GDM1 (cell line): ENCODE data around the gene CYP1A2.
"Not testable (repeated sequence)": the region's sequence is repeated elsewhere in the genome, so short reads cannot be mapped to it uniquely, and the experiment has no call there.

Experiments used
- DNase-seq: peaks from one replicate; lab custom pipeline; 2025; lab: John Stamatoyannopoulos, UW

The CYP1A2 gene

GRCh38 chr15:74777769-74778598 is 29.3 kb downstream of the CYP1A2 start:
- no peak for DNase-seq

GRCh38 chr15:74778599-74778970 is 29.9 kb downstream of the CYP1A2 start:
- no peak for DNase-seq

DNA sequence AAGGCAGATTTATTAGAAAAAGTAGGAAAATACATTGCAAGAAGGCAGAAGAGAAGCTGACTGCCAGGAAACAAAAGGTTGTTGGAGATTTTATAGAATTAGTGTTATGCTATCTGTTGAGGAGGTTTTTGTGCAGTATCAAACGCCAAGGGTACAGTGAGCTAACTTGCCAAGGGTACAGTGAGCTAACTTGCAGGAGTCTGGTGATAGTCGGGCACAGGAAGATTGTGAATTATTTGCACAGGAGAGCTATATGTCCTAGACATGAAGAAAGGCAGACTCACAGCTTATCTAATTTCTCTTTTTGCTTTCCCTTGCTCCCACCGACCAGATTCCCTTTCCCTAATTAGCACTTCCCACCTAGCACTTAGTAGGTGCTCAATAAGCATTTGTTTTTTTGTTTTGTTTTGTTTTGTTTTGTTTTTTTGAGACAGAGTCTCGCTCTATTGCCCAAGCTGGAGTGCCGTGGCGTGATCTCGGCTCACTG is 30.6 kb downstream of the CYP1A2 start:
- no peak for DNase-seq

- no peak for DNase-seq
These were observed 32.1 kb downstream of the CYP1A2 start for GRCh38 chr15:74780523-74781430.

GRCh38 chr15:74781431-74782258 is 33.0 kb downstream of the CYP1A2 start, which contains the start of gene CSK:
Gene CSK (plus strand): TSS chr15:74782080. CDS start chr15:74798298, 16,218 bp downstream.
- DNase-seq, result peak; percentile 72

DNA sequence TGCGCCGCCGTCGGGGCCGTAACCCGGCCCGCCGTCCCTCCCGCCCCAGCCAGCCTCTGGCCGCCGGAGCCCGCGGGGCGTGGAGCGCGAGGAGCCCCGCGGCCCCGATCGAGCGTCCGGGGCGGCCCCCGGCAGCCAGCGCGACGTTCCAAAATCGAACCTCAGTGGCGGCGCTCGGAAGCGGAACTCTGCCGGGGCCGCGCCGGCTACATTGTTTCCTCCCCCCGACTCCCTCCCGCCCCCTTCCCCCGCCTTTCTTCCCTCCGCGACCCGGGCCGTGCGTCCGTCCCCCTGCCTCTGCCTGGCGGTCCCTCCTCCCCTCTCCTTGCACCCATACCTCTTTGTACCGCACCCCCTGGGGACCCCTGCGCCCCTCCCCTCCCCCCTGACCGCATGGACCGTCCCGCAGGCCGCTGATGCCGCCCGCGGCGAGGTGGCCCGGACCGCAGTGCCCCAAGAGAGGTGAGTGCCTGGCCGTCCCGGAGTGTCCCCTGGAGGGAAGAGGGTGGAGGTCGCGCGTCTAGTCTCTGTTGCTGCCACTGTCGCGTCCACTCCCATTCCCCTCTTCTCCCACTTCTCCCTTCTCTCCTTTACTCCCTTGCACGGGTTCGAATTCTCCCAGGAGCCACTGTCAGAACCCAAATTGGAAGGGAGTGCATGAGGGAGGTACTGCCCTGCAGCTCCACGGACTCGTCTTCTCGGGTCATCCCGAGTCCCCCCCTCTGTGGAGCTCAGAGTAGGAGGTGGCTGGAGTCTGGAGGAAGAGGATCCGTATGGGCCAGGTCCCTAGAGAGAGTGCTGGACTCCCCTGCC is 33.8 kb downstream of the CYP1A2 start:
- peak; percentile 31 for DNase-seq

GRCh38 chr15:74783072-74783807 is 34.6 kb downstream of the CYP1A2 start:
- no peak for DNase-seq

DNA sequence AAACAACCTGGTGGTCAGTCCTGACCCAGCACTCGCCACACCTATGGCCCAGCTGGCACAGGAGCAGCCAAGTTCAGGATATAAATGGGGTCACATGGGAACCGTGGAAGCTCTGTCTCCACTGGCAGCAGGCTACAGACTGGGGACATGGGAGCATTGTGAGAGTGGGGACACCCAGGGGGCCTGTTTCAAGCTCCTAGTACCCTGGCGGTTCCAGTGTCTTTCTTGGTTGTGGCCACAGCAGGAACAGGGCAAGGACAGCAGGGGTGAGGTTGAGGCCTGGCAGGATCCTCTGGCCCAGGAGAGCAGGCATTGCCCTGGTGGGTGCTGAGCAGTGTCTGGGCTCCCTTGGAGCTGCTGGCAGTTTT is 35.1 kb downstream of the CYP1A2 start:
- no peak for DNase-seq

DNA sequence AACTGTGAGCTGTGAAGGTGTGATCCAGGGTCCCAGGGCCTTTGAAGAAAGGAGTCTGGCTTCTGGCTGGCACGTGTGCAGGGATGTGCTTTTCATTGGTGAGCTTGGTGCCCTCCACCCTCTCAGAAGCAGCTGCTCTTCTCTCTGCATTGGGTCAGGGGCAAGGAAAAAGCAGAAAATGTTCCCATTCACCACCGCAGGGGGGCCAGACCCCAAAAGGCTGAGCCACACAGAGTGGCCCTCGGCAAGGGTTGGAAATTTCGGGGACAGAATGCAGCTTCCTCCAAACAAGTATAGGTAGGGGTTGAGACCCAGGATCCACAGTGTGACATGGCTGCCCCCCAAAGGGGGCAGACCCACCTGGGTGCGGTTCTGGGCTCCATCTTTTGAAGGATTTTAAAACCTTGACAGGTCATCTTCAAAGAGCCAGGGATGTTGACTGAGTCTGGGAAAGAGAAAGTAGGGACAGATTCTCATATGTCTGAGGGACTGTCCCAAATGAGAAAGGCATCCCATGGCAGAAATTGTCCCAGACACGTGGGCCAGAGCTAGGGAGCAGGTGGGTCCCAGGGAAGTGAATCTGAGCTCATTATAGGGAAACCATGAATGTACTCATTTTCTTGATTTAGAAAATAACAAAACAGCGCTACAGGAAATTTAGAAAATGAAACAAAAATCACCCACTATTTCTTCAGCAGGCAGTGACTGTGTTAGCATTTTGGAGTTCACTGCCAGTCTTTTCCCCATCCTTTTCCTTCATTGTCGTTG is 36.0 kb downstream of the CYP1A2 start:
- no peak for DNase-seq

DNA sequence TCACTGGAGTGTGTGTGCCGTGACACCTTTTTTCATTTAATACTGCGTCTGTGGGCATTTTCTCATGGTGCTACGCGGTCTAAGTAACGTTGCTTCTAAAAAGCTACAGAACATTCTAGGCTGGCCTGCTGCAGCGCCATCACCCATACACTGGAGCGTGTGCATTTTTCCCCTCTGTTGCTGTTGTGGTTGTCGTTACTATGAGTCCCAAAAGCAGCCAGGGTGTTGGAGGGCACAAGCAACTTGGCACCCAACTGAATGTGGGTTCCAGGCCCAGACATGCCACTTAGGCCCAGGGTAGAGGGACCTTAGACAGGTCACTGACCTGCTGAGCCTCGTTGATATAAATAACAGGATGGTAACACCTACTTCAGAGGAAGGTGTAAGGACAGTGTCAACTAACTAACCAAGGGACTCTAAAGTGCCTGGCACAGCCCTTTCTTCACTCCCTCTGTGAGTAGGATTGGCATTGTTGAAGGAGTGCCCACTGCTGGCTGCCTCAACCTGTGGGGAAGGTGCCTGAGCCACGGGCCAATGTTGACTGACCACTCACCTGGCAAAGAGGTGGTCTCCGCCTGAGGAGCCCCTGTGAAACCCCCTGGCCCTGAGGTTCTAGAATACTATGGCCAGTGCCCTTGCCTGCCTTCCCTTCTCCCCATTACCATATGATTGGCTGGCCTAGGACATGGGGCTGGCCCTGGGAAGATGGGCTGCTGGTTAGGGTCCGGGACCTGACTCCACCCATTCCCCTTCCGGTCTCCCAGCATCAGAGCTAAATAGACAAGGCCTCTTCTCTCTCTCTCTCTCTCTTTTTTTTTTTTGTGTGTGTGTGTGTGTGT is 36.8 kb downstream of the CYP1A2 start:
- DNase-seq, result no peak

- not testable (repeated sequence) for DNase-seq
These were observed 37.4 kb downstream of the CYP1A2 start for GRCh38 chr15:74786081-74786480.

- no peak for DNase-seq
These were observed 38.0 kb downstream of the CYP1A2 start for GRCh38 chr15:74786551-74787165.

- DNase-seq, result peak; percentile 94
These were observed 38.8 kb downstream of the CYP1A2 start for GRCh38 chr15:74787251-74788041.

DNA sequence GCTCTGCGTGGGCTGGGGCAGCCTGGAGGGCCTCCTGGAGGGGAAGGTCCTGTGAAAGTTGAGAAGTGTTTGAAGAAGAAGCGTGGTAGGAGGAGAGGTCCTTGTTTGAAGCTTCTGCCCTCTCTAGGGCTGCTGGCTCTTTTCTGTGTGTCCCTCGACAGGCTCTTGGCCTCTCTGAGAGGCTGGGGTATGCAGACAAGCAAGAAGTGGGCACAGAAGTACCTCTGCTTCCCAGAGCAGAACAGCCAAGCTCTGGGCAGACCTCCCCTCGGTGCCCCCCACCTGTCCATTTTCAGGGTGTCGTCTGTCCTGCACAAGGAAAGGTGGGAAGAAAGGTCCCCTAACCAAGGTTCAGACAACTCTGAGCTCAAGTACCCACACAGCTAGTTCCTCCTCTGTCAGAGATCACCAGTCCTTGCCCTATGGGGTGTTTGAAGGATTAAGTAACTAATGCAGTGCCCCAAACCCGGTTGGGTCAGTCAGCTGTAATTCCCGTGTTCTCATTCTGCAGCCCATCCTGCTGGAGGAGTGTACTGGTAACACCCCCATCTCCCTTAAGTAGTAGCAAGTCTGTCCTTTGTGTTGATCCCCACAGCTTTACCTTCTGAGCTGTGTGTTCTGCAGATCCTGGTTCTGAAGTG is 39.5 kb downstream of the CYP1A2 start:
- DNase-seq, result no peak

- no peak for DNase-seq
These were observed 40.1 kb downstream of the CYP1A2 start for GRCh38 chr15:74788683-74789151.

GRCh38 chr15:74789171-74789631 is 40.6 kb downstream of the CYP1A2 start:
- no peak for DNase-seq

- DNase-seq, result no peak
These were observed 41.1 kb downstream of the CYP1A2 start for GRCh38 chr15:74789741-74790079.
